Astrocyte of the hippocampus (primary cell): ENCODE results near the gene RSAD2.

ENCODE experiments used
- DNase-seq: peaks from one replicate; pipeline ENCODE4 v3.0.0; 2011; ENCODE audit warnings: low read depth, low spot score

Gene RSAD2

DNA sequence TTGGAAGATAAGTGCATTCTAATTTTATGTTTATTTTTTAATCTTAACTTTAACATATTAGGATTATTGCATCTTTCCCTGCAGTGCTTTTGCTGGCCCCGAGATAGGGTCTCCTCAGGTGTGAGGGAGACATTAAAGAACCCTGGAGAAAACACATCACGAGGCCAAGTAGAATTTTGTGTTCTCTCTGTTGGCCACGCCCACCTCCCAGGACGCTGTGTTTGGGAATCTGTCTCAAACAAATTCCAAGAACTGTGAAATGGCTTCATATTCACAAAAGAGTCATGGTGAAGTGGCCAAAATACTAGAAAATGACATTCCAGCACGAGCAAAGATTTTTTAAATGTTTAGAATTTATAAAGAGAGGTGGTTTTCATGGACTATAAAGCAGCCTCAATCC, 67.0 kb downstream of the RSAD2 start:
- DNase-seq: no peak

DNA sequence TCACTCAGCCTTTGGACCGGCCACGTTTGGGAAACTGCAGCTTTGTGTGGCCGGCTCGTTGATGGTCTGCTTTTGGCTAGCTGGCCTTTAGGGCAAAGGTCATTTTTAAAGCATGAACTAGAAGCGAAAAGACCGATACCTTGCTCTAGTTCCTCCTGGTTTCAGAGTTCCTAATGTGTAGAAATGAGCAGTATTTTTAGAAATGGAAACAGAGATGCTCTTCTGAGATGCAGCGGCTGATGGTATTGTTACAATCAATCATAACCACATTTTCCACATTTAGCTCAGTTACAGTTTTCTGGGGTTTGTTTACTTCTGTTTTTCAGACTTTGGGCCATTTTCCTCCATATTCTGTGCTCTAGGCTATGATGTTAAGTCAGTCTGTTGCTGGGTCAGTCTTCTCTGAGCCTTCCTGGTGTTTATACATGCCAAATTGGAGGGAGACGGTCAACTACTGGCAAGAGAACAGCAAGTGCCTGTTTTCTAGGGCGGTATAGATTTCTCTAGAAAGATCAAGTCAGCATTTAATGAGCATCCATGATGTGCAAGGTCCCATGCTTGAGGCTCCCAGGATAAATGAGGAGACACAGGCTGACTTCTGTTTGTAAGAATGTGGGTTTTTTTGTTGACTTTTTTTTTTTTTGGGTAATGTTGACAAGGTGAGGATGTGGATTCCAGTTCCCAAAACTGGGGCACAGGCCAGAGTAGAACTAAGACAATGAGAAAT, 67.7 kb downstream of the RSAD2 start:
- DNase-seq: no peak

DNA sequence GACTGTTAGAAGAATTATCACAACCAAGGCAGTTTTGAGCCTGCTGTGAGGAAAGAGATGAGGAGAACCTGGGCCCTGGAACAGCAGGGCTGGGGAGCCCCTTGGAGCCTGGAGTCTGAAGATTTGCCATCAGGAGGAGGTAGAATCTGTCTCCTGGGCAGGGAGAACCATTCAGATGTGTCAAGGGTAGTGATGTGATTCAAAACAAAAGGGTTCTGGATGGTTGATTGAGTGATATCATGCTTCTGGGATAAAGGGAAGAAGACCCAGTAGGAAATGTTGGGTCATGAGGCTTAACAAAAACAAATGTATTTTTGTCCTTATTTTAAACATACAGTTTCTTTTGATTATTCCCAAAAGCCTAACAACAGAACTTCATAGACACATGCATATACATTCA, 68.2 kb downstream of the RSAD2 start:
- no peak for DNase-seq

DNA sequence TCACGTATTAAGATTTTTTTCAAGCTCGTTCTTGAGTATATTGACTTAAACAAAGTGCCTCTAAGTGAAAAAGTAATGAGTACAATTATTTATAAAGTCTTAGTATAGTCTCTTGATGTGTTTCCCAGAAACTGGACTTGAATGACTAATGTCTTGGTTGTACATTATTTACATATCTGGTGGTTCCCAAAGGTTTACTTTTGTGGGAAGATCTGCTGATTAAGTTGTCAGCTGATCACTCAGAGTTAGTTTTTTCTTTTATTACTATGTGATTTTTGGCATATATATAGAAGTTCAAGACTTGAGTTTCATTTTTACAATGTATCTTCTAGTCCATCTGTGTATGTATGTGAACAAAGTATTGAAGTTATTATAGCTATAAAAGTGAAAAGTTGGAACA, 69.1 kb downstream of the RSAD2 start:
- DNase-seq: peak; percentile 75
